Uterus (tissue), 4 donors: ENCODE data around the gene NGF. TPM values are rescaled to one million over a fixed set of nuclear protein-coding genes. Genes with fewer than 3 reads are reported as not detected.

ENCODE experiments used
- DNase-seq, 2 donors: peaks; one replicate each; pipeline ENCODE4 v3.0.0-alpha.2; 2019 to 2020
- H3K27ac ChIP-seq, 2 donors: fragments of 200-600 bp; sonication (generic); 1 replicate in 1 of 2; 2 replicates in 1 of 2; pipeline ENCODE4 v1.5.1; 2016 to 2018
- H3K27me3 ChIP-seq, 2 donors: fragments of 200-600 bp; sonication (generic); one replicate each; pipeline ENCODE4 v1.5.1; 2018 to 2019; ENCODE audit warnings: control low read depth in 1 of 2
- H3K36me3 ChIP-seq, 2 donors: fragments of 200-600 bp; sonication (generic); one replicate each; pipeline ENCODE4 v1.5.1; 2019; ENCODE audit warnings: control low read depth in 1 of 2
- H3K4me1 ChIP-seq, 2 donors: fragments of 200-600 bp; sonication (generic); one replicate each; pipeline ENCODE4 v1.5.1; 2018 to 2019; ENCODE audit warnings: control low read depth in 1 of 2
- H3K4me3 ChIP-seq, 2 donors: fragments of 200-600 bp; sonication (generic); 1 replicate in 1 of 2; 2 replicates in 1 of 2; pipeline ENCODE4 v1.5.1; 2018 to 2019; ENCODE audit warnings: mild to moderate bottlenecking in 1 of 2
- H3K9me3 ChIP-seq, 2 donors: fragments of 200-600 bp; sonication (generic); one replicate each; pipeline ENCODE4 v1.5.1; 2019; ENCODE audit warnings: control low read depth in 1 of 2
- POLR2A ChIP-seq, 2 donors: fragments of 450-650 bp; IDR thresholded peaks; one replicate each; pipeline ENCODE4 v1.6.1; 2016; ENCODE audit warnings: antibody characterized with exemption in 2 of 2, mild to moderate bottlenecking in 1 of 2, moderate library complexity in 1 of 2
- intact Hi-C: fragments of 100-400 bp; cut with DNase I; formaldehyde crosslinking; loops from one replicate; pipeline ENCODE4 v1.15.1; 2023; ENCODE audit warnings: low total_unique reads
- total RNA-seq, 4 donors: library from RNA; depleted of rRNA in 3 of 4; stranded (reverse); fragments of >200 nt in 3 of 4; gene quantifications; one replicate each; pipeline versions ENCODE4 v1.1.0 to v1.2.4, GENCODE V29; 2014 to 2023
- TF ChIP-seq, protein P1 (sequence below), 4 experiments: fragments of 200-600 bp in 2 of 4; fragments of 450-650 bp in 2 of 4; sonication (generic) in 2 of 4; IDR thresholded peaks; one replicate each; pipeline ENCODE4 v1.5.1; 2016 to 2019; ENCODE audit warnings: antibody characterized with exemption in 4 of 4, mild to moderate bottlenecking in 2 of 4, moderate library complexity in 1 of 4
- donor health status: DM: yes; HTN: yes; CAD: no.

The NGF gene
- total RNA-seq, 4 donors from 2014 or later = 1.3 to 21.4 (median 13.5) TPM

DNA sequence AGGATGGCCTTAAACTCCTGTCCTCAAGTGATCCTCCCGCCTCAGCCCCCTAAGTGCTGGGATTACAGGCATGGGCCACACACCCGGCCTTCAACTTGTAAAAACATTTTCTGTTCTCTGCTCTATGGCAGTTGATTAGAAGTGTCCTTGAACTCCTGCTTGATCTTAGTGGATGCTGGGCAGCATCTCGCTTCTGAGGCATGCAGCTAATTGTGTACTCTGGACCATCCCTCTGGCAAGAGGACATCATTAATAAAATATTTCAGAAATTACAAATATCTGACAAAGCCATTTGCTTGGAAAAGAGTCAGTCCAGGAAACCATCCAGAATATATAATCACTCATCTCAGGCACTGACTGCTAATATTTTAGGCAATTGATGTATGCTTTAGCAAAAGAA, 8.1 kb downstream of the NGF start:
- Histone ChIP-seq H3K9me3 (no peaks in the 10 kb centered on the region), H3K4me3 (no peak overlapping the region), H3K4me1 (peaks cover 17 to 20% of the 10 kb centered on the region in 2 donors), H3K27ac (peak overlapping the region; percentile 90 to 92), H3K36me3 (no peaks in the 10 kb centered on the region), H3K27me3 (no peaks in the 10 kb centered on the region)
- intact Hi-C loops = loop anchor here (10.0 kb wide), 1 partner anchor 45 kb away; no protein-coding TSS in a partner anchor
- no peak for TF ChIP-seq POLR2A (IDR thresholded peaks at IDR 0.05)
- TF ChIP-seq, protein P1, sequence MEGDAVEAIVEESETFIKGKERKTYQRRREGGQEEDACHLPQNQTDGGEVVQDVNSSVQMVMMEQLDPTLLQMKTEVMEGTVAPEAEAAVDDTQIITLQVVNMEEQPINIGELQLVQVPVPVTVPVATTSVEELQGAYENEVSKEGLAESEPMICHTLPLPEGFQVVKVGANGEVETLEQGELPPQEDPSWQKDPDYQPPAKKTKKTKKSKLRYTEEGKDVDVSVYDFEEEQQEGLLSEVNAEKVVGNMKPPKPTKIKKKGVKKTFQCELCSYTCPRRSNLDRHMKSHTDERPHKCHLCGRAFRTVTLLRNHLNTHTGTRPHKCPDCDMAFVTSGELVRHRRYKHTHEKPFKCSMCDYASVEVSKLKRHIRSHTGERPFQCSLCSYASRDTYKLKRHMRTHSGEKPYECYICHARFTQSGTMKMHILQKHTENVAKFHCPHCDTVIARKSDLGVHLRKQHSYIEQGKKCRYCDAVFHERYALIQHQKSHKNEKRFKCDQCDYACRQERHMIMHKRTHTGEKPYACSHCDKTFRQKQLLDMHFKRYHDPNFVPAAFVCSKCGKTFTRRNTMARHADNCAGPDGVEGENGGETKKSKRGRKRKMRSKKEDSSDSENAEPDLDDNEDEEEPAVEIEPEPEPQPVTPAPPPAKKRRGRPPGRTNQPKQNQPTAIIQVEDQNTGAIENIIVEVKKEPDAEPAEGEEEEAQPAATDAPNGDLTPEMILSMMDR (IDR thresholded peaks at IDR 0.05) = no peak
- DNase-seq = no peak

DNA sequence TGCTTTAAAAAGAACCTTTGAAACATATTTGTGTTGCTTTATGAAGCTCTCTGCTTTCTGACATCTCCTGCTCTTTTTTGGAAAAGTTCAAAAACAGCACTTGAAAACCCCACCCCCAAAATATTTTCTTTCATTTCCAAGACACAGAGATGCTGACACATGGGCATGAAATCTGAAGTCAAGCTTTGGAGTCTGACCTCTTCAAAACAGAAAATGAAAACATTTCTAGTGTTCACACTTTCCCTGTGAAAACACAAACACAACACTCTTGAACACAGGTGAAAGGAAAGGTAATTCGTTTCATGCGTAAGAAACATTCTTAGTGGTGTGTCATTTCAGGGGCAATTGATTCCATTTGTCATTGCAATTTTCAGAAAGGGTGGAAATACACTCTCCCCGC, 10.8 kb downstream of the NGF start:
- intact Hi-C loops = no loop called here
- Histone ChIP-seq H3K27me3 (no peaks in the 10 kb centered on the region), H3K36me3 (no peaks in the 10 kb centered on the region), H3K4me3 (no peak overlapping the region), H3K4me1 (peaks cover 10 to 16% of the 10 kb centered on the region in 2 donors), H3K9me3 (no peaks in the 10 kb centered on the region), H3K27ac (peak overlapping the region in 1 of 2 donors; percentile 23)
- TF ChIP-seq, protein P1 (IDR thresholded peaks at IDR 0.05) = no peak
- TF ChIP-seq POLR2A (IDR thresholded peaks at IDR 0.05) = no peak
- no peak for DNase-seq

DNA sequence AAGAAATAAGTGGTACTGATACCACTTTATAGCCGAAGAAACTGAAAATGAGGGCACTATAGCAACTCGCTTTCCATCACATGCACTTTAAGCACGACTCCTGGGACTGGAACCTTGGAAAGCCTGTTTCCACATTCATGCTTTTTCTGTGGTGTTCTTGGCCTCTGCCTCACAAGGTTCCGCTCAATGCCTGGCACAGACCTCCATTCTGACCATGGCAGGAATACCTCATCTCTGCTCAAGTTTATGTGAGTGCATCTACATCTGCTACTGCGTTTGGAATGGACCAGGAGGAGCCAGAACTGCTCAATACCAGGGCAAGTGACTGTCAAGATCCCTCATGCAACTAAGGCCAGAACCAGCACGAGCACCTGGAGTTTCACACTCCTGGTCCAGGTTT, 11.6 kb downstream of the NGF start:
- DNase-seq = no peak
- Histone ChIP-seq H3K27ac (peak overlapping the region; percentile 33 to 47), H3K4me1 (peaks cover 10 to 13% of the 10 kb centered on the region in 2 donors), H3K9me3 (no peaks in the 10 kb centered on the region), H3K27me3 (no peaks in the 10 kb centered on the region), H3K4me3 (no peak overlapping the region), H3K36me3 (no peaks in the 10 kb centered on the region)
- intact Hi-C loops = no loop called here
- no peak for TF ChIP-seq POLR2A (IDR thresholded peaks at IDR 0.05)
- TF ChIP-seq, protein P1 (IDR thresholded peaks at IDR 0.05) = no peak

DNA sequence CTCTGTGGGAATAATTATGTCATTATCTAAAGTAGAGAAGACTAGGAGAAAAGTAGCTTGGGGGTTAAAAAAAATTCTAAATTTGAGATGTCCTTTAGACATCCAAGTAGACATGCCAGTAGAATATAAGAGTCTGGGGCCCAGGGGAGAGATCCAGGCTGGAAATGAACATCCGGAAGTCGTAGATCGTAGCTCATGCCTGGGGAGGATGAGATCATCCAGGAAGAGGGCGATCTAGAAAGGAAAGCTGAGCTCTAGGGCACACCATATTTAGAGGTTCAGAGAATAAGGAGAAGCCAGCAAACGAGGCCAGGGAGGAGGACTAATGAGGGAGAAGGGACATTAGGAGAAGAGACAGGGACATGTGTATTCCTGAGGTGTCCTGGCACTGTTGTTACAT, 12.2 kb downstream of the NGF start:
- H3K27ac ChIP-seq = peak overlapping the region; percentile 33 to 47
- intact Hi-C loops = no loop called here
- peaks cover 7 to 8% of the 10 kb centered on the region in 2 donors for H3K4me1 ChIP-seq

DNA sequence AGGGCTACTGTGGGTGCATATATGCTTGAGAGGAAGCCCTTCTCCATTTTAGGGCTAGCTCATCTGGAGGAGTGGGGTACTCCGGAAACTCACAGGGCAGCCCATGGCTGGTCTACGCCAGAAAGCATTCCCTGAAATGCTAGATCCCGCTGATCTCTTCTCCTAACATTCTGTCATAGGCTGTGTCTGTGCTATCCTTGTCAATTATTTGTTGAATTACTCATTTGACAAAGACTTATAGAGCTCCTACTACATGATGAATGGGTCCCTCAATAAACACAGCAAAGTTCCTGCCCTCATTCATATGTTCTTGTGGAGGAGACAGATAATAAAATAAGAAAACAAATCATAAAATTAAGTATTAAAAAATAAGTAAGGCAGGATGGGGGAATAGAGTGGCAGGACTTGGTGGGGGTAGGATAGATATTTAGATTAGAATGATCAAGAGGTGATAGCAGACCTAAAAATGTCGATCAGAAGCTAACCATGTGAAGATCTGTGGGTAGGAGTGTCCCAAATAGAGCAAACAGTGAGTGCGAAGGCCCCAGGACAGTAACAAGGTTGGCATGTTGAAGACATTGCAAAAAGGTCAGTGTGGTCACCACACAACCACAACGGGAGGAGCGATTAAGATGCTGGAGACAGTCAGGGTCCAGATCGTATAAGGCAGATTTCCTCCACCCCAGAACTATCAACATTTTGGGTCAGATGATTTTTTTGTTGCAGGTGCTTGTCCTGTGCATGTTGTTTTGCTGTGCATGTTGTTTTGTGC, 13.2 kb downstream of the NGF start:
- H3K4me1 ChIP-seq = peaks cover under 1 to 1% of the 10 kb centered on the region in 2 donors
- H3K36me3 ChIP-seq = no peaks in the 10 kb centered on the region
- H3K9me3 ChIP-seq = no peaks in the 10 kb centered on the region
- no peaks in the 10 kb centered on the region for H3K27me3 ChIP-seq
- DNase-seq = no peak
- TF ChIP-seq POLR2A (IDR thresholded peaks at IDR 0.05) = no peak
- TF ChIP-seq, protein P1 (IDR thresholded peaks at IDR 0.05) = no peak
- no peak overlapping the region for H3K4me3 ChIP-seq
- no peak overlapping the region for H3K27ac ChIP-seq
- intact Hi-C loops = no loop called here

More for the DNA sequence above, 12.2 kb downstream of the NGF start:
- no peak overlapping the region for H3K4me3 ChIP-seq
- no peak for DNase-seq
- no peaks in the 10 kb centered on the region for H3K27me3 ChIP-seq
- no peaks in the 10 kb centered on the region for H3K9me3 ChIP-seq
- no peaks in the 10 kb centered on the region for H3K36me3 ChIP-seq
- no peak for TF ChIP-seq POLR2A (IDR thresholded peaks at IDR 0.05)
- TF ChIP-seq, protein P1 (IDR thresholded peaks at IDR 0.05) = no peak
